ENCODE data around the gene MYO5C.

GRCh38 chr15:52208306-52208946 is 87.2 kb downstream of the MYO5C start:
- TF ChIP-seq POLR2A (IDR thresholded peaks at IDR 0.05), result no peak
- TF ChIP-seq POLR2AphosphoS5 (IDR thresholded peaks at IDR 0.05), result no peak
